Activated CD4-positive, alpha-beta T cell treated with anti-CD3 and anti-CD28 coated beads, Interleukin-2, amount 10 ng/mL, durations not matched to agents 7 days and 5 days (primary cell): ENCODE results near the gene INO80B. TPM values are rescaled to one million over a fixed set of nuclear protein-coding genes. Genes with fewer than 3 reads are reported as not detected.
"Not testable (repeated sequence)": the region's sequence is repeated elsewhere in the genome, so short reads cannot be mapped to it uniquely, and the experiment has no call there.

Experiments used
- CTCF ChIA-PET: fragments of 350-600 bp; sonication (Branson Sonifier 250); formaldehyde crosslinking; loops from one replicate; lab custom pipeline; 2021; ENCODE audit warnings: antibody characterized with exemption; lab: Charles Lee
- POLR2A ChIA-PET: fragments of 350-600 bp; sonication (Branson Sonifier 250); formaldehyde crosslinking; loops from one replicate; lab custom pipeline; 2021; ENCODE audit warnings: antibody characterized with exemption; lab: Charles Lee
- DNase-seq: peaks from one replicate; pipeline ENCODE4 v3.0.0-alpha.2; 2020
- H3K27ac Mint-ChIP-seq: one replicate; pipeline ENCODE4 v1.8.0; 2021; ENCODE audit warnings: mild to moderate bottlenecking, moderate library complexity, mixed read lengths
- H3K27me3 Mint-ChIP-seq: one replicate; pipeline ENCODE4 v1.8.0; 2021; ENCODE audit warnings: mixed read lengths
- H3K36me3 Mint-ChIP-seq: one replicate; pipeline ENCODE4 v1.8.0; 2021; ENCODE audit warnings: low read depth, mixed read lengths
- H3K4me1 Mint-ChIP-seq: one replicate; pipeline ENCODE4 v1.8.0; 2021; ENCODE audit warnings: mixed read lengths
- H3K4me3 Mint-ChIP-seq: one replicate; pipeline ENCODE4 v1.8.0; 2021; ENCODE audit warnings: mild to moderate bottlenecking, moderate library complexity, mixed read lengths
- H3K9me3 Mint-ChIP-seq: one replicate; pipeline ENCODE4 v1.8.0; 2021; ENCODE audit warnings: mixed read lengths
- total RNA-seq, 2 experiments: library from RNA; stranded (reverse); gene quantifications; one replicate each; pipeline ENCODE4 v1.2.3, GENCODE V29; 2021

INO80B gene
- total RNA-seq, 2 experiments from 2014 or later, result 28.9 to 32.1 TPM

DNA sequence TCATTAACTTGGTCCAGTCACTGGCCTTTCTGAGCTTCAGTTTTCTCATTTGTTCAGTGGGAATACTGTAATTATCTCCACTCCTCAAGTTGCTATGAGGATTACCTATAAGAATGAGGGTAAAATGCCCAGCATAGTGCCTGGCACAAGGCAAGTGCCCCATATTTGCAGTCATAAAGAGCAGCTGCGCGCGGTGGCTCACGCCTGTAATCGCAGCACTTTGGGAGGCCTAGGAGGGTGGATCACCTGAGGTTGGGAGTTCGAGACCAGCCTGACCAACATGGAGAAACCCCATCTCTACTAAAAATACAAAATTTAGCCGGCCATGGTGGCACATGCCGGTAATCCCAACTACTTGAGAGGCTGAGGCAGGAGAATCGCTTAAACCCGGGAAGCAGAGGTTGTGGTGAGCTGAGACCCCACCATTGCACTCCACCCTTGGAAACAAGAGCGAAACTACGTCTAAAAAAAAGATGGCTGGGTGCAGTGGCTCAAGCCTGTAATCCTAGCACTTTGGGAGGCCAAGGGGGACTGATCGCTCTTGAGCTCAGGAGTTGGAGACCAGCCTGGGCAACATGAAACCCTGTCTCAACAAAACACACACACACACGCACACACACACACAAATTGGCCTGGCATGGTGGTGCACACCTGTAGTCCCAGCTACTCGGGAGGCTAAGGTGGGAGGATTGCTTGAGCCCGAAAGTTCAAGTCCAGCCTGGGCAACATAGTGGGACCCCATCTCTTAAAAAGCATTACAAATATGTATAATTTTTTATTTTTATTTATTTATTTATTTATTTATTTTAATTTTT lies 12.2 kb upstream of the INO80B start:
- POLR2A ChIA-PET, H3K27ac Mint-ChIP-seq, H3K36me3 Mint-ChIP-seq, H3K9me3 Mint-ChIP-seq, DNase-seq, H3K4me1 Mint-ChIP-seq: not testable (repeated sequence)
- CTCF ChIA-PET, result interaction anchor here (0.9 to 1.8 kb wide), 4 partner anchors 9 to 20 kb away, joined by 3 to 6 read pairs (median 4); no protein-coding TSS in a partner anchor
- Mint-ChIP-seq H3K27me3 (peaks cover 52% of the 10 kb centered on the region), H3K4me3 (peak overlapping the region; percentile 55)

DNA sequence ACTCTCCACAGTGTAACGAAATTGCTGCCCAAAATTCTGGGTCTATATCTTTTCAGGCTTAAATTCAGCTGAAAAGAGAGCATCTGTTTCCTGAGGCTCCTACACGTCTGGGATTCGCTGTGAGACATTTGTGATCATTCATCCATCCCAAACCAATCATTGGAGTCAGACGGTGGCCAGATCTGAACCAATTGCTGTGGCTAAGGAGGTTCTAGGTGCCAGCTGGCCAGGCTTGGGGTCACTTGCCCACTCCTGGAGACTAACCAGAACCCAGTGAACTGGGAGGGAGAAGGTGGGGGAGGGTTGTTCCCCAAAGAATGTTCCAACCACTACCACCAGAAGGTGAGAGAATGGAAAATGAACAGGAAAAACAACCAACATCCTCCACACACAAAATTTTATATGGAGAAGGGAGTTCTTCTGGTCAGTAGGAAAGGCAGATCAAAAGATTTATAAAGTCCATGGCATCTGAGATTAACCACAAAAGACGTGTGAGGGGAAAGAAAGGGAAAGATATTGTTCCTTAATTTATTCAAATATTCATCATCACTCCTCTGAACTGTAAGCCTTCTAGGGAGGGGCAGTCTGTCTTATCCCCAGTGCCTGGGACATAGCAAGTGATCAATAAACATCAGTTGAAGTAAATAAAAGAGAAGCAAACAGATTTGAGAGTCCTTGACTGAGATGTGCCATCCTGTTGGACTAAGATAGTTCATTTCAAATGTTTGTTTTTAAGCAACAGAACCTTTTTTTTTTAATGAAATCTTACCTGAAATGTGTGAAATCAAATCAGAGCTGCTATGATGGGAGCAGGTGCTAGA lies 10.2 kb upstream of the INO80B start:
- ChIA-PET CTCF (interaction anchor here (0.8 to 1.6 kb wide), 3 partner anchors 10 to 89 kb away, joined by 3 to 4 read pairs (median 3); partner anchors contain the start of gene INO80B), POLR2A (no interaction called here)
- no peak for DNase-seq
- Mint-ChIP-seq H3K27ac (no peak overlapping the region), H3K9me3 (no peaks in the 10 kb centered on the region), H3K4me1 (peaks cover 11% of the 10 kb centered on the region), H3K27me3 (peaks cover 36% of the 10 kb centered on the region), H3K4me3 (no peak overlapping the region), H3K36me3 (no peaks in the 10 kb centered on the region)

DNA sequence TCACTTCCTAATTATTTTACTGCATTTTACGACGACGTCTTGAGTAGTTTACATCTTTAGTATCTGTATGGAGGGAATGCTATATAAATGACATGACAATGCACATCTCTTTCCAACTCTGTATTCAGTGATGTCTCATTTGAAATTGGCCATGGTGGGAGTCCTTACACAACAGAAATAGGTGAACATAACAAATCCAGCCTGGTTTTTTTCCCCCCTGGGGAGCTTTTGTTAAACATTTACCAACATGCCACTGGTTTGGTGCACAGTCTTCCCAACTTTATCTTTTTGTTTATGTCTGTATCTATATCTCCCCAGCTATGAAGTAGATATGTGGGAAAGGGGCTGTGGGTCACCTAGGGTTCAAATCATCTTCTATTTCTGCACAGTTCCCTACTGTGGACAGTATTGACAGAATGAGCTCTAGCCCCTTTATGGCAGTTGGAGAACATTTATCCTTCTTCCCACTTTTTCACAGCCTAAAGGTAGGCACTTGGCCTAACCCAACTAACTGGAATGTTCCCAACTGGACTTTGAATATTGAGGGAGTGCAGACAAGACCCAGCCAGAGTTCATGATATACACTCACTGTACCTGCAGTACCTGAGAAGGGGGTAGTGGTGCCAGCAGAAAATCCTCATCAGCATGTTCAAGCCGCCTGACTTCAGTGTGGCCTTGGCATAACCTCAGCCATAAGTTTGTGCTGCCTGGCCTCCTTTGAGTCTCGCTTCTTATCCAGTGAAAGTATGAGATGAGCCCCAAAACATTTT lies 7.5 kb upstream of the INO80B start:
- H3K27me3 Mint-ChIP-seq, result peaks cover 25% of the 10 kb centered on the region
- no peaks in the 10 kb centered on the region for H3K9me3 Mint-ChIP-seq
- H3K4me3 Mint-ChIP-seq, result no peak overlapping the region
- H3K27ac Mint-ChIP-seq, result no peak overlapping the region
- no peaks in the 10 kb centered on the region for H3K36me3 Mint-ChIP-seq
- ChIA-PET POLR2A (no interaction called here), CTCF (no interaction called here)
- no peak for DNase-seq
- H3K4me1 Mint-ChIP-seq, result peaks cover 6% of the 10 kb centered on the region

DNA sequence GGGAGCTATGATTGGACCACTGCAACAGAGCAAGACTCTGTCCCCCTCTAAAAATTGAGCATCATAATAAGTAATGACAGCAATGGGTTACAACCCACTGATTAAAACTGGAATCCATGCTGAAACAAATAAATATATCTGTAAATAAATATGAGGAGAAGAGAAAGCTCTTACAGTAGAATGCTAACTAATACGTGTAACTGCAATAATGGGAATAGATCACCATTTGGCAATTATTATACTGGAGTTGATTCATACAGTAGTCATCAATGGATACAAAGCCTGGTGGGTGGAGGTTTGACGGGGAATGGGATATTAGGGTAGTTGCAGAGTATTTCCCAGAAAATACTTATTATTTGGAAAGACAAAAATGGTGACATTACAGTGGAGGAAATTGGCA lies 6.1 kb upstream of the INO80B start:
- POLR2A ChIA-PET, result no interaction called here

DNA sequence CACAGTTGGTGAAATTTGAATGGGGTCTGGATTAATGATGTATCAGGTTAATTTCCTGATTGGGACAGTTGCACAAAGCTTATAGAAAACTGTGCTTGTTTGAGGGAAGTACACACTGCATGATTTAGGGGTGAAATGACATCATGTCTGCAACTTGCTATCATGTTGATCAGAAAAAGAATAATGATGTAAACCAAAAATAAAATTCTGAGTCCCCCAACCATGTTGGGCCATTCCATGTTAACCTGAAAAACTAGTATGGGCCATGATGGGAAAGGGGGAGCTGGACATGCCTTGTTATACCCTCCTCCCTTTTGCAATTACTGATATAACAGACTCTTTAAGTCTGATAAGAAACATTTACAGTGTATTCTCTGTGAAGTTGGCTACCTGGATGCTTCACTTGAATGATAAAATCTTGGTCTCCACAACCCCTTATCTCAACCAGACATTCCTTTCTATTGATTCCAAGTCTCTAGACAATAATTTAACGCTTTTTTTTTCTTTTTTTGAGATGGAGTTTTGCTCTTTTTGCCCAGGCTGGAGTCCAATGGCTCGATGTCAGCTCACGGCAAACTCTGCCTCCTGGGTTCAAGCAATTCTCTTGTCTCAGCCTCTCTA lies 4.2 kb upstream of the INO80B start:
- Mint-ChIP-seq H3K27me3 (peaks cover 6% of the 10 kb centered on the region), H3K36me3 (peaks cover 2% of the 10 kb centered on the region), H3K4me1 (peaks cover 34% of the 10 kb centered on the region), H3K27ac (peak overlapping the region; percentile 41), H3K4me3 (no peak overlapping the region), H3K9me3 (no peaks in the 10 kb centered on the region)
- no peak for DNase-seq
- CTCF ChIA-PET, result interaction anchor here (0.7 to 0.9 kb wide), 2 partner anchors 10 to 11 kb away, joined by 3 to 4 read pairs; no protein-coding TSS in a partner anchor
- POLR2A ChIA-PET, result no interaction called here

More for the DNA sequence above, 6.1 kb upstream of the INO80B start:
- no peak for DNase-seq
- Mint-ChIP-seq H3K27me3 (peaks cover 19% of the 10 kb centered on the region), H3K4me3 (no peak overlapping the region), H3K9me3 (no peaks in the 10 kb centered on the region), H3K36me3 (no peaks in the 10 kb centered on the region), H3K4me1 (peaks cover 19% of the 10 kb centered on the region), H3K27ac (peak overlapping the region; percentile 20)
- CTCF ChIA-PET, result interaction anchor here (1.1 kb wide), 1 partner anchor 9 kb away, joined by 3 read pairs; no protein-coding TSS in a partner anchor

DNA sequence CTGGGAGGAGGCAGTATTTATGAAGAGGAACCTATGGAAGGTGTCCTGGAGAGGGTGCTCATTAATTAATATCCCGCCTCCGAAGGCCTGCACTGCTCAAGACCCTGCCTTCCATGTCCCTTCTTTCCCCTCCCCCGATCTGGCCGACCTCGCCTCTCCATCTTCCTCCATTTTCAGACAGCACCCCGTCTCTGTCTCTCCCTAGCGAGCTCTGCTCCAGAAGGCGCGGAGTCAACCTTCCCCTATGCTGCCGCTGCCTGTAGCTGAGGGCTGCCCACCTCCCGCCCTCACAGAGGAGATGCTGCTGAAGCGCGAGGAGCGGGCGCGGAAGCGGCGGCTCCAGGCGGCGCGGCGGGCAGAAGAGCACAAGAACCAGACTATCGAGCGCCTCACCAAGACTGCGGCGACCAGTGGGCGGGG lies 2.3 kb downstream of the INO80B start:
- H3K9me3 Mint-ChIP-seq, result no peaks in the 10 kb centered on the region
- peak overlapping the region; percentile 91 for H3K4me3 Mint-ChIP-seq
- no peak for DNase-seq
- H3K36me3 Mint-ChIP-seq, result peaks cover 21% of the 10 kb centered on the region
- ChIA-PET POLR2A (interaction anchor here (0.6 to 1.3 kb wide), 2 partner anchors 36 to 37 kb away, joined by 3 to 6 read pairs; partner anchors contain the start of gene C2orf81), CTCF (interaction anchor here (0.6 to 9.8 kb wide), 7 partner anchors 10 to 132 kb away, joined by 3 to 66 read pairs (median 6); partner anchors contain the start of genes CCDC142, MRPL53 and TTC31)
- H3K4me1 Mint-ChIP-seq, result peaks cover 66% of the 10 kb centered on the region
- H3K27me3 Mint-ChIP-seq, result no peaks in the 10 kb centered on the region
- H3K27ac Mint-ChIP-seq, result peak overlapping the region; percentile 98

DNA sequence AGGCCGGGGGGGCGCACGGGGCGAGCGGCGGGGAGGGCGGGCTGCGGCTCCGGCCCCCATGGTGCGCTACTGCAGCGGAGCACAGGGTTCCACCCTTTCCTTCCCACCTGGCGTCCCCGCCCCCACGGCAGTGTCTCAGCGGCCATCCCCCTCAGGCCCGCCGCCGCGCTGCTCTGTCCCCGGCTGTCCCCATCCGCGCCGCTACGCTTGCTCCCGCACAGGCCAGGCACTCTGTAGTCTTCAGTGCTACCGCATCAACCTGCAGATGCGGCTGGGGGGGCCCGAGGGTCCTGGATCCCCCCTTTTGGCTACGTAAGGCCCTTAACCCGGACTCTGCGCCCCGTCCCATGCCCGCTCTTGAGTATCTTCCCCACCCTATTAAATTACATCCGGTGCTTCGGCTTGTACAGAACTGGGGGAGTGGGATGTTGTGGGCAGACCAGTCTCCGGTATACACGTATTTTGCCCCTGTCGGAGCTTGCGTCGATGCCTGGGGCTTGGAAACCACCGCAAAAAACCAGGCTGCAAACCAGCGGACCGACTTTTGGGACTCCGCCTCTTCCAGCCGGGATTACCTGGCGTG lies 2.8 kb downstream of the INO80B start:
- peak; percentile 80 for DNase-seq
- no peaks in the 10 kb centered on the region for H3K27me3 Mint-ChIP-seq
- H3K9me3 Mint-ChIP-seq, result no peaks in the 10 kb centered on the region
- H3K4me3 Mint-ChIP-seq, result peak overlapping the region; percentile 91
- CTCF ChIA-PET, result interaction anchor here (0.9 to 9.8 kb wide), 9 partner anchors 10 to 133 kb away, joined by 3 to 66 read pairs (median 6); partner anchors contain the start of genes AUP1, CCDC142, HTRA2 and MRPL53
- POLR2A ChIA-PET, result interaction anchor here (0.6 to 1.3 kb wide), 3 partner anchors 15 to 37 kb away, joined by 3 to 6 read pairs (median 6); partner anchors contain the start of genes C2orf81 and MRPL53
- H3K4me1 Mint-ChIP-seq, result peaks cover 62% of the 10 kb centered on the region
- peak overlapping the region; percentile 98 for H3K27ac Mint-ChIP-seq
- H3K36me3 Mint-ChIP-seq, result peaks cover 21% of the 10 kb centered on the region

DNA sequence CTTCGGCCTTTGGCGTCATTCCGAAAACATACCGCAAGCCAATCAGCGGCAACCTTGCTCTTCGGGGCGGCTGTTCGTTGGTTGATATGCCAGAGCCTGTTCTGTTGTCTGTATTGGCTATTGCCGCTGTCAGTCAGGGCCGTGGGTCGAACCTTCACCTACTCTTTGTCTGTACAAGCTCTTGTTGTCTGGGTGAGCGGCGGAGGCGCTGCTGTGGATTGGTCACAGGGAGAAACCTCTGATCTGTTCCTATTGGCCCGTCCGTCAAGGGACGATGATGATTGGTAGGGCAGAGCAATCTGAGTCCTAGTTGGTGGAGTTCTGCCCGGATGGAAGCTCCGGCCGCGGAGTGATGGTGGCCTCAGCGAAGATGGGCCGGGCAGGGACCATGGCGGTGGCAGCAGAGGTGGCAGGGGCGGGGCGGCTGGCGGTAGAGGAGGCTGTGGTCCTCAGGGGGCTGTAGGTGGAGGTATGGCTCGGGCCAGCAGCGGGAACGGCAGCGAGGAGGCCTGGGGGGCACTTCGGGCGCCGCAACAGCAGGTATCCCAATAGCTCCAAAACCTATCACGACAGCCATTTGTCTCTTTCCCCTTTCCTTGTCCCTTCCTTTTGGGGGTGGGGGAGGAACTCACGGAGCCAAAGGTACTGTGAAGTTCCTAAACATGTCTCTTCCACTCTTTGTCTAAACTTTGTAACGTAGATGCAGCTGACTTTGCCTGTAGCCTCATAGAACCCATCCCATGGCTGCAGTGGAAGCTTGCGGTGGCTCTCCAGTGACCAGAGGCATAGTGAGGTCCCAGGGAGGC lies 3.4 kb downstream of the INO80B start, which contains the start of gene WBP1:
Gene WBP1 (plus strand): TSS at position 307 of the 806 bp plus-strand sequence. CDS start 165 bp downstream, at position 472.
- no peaks in the 10 kb centered on the region for H3K9me3 Mint-ChIP-seq
- H3K27me3 Mint-ChIP-seq, result no peaks in the 10 kb centered on the region
- CTCF ChIA-PET, result interaction anchor here (0.7 to 9.8 kb wide), 9 partner anchors 9 to 126 kb away, joined by 3 to 66 read pairs (median 3); partner anchors contain the start of genes AUP1, CCDC142, HTRA2 and MRPL53
- peak; percentile 100 for DNase-seq
- POLR2A ChIA-PET, result interaction anchor here (0.6 to 1.3 kb wide), 6 partner anchors 9 to 75 kb away, joined by 3 to 6 read pairs (median 5); partner anchors contain the start of genes C2orf81 and MRPL53
- H3K4me3 Mint-ChIP-seq, result peak within 1 kb of the TSS; percentile 91
- H3K4me1 Mint-ChIP-seq, result peaks cover 62% of the 10 kb centered on the region
- peaks cover 27% of the 10 kb centered on the region for H3K36me3 Mint-ChIP-seq
- H3K27ac Mint-ChIP-seq, result peak within 1 kb of the TSS; percentile 98

DNA sequence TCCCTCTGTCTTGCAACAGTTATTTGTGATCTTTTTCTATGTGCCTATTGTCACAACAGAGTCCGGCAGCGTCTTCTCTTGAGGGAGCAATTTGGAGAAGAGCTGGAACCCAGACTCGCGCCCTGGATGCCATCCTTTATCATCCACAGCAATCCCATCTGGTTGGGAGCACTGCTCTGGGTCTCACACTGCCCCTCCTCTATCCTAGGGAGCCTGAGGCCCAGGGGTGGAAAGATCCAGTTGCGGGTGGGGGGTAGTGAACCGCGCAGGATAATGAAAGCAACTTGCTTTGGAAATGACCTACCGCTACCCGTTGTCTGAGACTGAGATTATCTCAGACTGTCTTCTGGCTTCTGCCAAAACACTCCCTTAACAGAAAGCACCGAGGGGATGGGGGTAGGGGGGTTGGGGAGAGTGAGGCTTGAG lies 4.1 kb downstream of the INO80B start:
- DNase-seq, result no peak
- H3K4me3 Mint-ChIP-seq, result peak overlapping the region; percentile 91
- POLR2A ChIA-PET, result interaction anchor here (0.6 to 1.2 kb wide), 5 partner anchors 9 to 74 kb away, joined by 3 to 6 read pairs (median 5); partner anchors contain the start of gene MRPL53

DNA sequence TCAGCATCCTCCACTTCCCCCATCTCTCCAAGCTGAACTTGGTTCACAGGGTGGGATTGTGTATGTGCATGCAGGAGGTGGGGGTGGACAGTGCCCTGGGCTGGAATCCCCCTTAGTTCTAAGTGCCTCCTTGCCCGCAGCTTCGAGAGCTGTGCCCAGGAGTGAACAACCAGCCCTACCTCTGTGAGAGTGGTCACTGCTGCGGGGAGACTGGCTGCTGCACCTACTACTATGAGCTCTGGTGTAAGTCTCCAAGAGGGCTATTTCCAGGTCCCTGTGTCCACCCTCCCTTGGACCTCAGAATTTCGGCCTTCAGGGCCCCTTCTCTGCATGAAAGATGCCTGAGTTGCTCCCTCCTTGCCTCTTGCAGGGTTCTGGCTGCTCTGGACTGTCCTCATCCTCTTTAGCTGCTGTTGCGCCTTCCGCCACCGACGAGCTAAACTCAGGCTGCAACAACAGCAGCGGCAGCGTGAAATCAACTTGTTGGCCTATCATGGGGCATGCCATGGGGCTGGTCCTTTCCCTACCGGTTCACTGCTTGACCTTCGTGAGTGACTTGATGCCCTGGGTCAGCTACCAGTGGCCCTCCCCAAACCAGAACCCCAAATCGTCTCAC lies 4.7 kb downstream of the INO80B start:
- peaks cover 28% of the 10 kb centered on the region for H3K36me3 Mint-ChIP-seq
- peak overlapping the region; percentile 98 for H3K27ac Mint-ChIP-seq
- ChIA-PET POLR2A (interaction anchor here (1.1 kb wide), 1 partner anchor 8 kb away, joined by 3 read pairs; no protein-coding TSS in a partner anchor), CTCF (interaction anchor here (1.3 to 9.8 kb wide), 6 partner anchors 8 to 23 kb away, joined by 3 to 66 read pairs (median 8); partner anchors contain the start of genes CCDC142, MRPL53 and TTC31)
- not testable (repeated sequence) for H3K27me3 Mint-ChIP-seq, H3K9me3 Mint-ChIP-seq, DNase-seq
- peaks cover 61% of the 10 kb centered on the region for H3K4me1 Mint-ChIP-seq
- H3K4me3 Mint-ChIP-seq, result peak overlapping the region; percentile 91

More for the DNA sequence above, 4.1 kb downstream of the INO80B start:
- no peaks in the 10 kb centered on the region for H3K9me3 Mint-ChIP-seq
- peak overlapping the region; percentile 98 for H3K27ac Mint-ChIP-seq
- CTCF ChIA-PET, result interaction anchor here (1.3 to 9.8 kb wide), 6 partner anchors 9 to 73 kb away, joined by 3 to 66 read pairs (median 10); partner anchors contain the start of genes CCDC142, MRPL53 and TTC31
- peaks cover 61% of the 10 kb centered on the region for H3K4me1 Mint-ChIP-seq
- no peaks in the 10 kb centered on the region for H3K27me3 Mint-ChIP-seq
- H3K36me3 Mint-ChIP-seq, result peaks cover 28% of the 10 kb centered on the region
